ENCODE measurements around the gene CACNG3.

DNA sequence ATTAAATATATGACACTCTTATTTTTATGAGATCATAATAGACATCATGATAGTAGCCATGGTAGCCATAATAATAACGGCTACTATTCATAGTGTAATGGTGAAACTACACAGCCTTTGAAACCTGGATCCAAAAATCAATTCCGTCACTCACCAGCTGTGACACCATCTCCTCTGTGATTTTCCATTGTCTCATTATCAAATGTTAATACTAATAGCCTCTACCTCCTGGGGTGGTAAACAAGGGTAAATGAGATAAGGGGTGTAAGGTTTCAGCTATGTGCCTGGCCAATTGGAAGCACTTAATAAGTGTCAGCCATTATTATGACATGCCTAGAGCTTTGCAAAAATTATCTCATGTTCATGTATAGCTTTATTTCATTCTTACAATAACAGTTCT is 88.6 kb downstream of the CACNG3 start:
- TF ChIP-seq CEBPB (IDR thresholded peaks at IDR 0.05; ENCODE audit: low read depth, low read length) (no peak), POLR2A (IDR thresholded peaks at IDR 0.05; ENCODE audit: low read depth, low read length) (no peak), RAD21 (IDR thresholded peaks at IDR 0.05; ENCODE audit: low read length) (no peak), CHD1 (IDR thresholded peaks at IDR 0.05; ENCODE audit: low read depth, low read length) (no peak), MXI1 (IDR thresholded peaks at IDR 0.05; ENCODE audit: borderline replicate concordance, low read depth, low read length) (no peak), MAFK (IDR thresholded peaks at IDR 0.05; ENCODE audit: low read depth, low read length) (no peak)
- TF ChIP-seq, protein P1, sequence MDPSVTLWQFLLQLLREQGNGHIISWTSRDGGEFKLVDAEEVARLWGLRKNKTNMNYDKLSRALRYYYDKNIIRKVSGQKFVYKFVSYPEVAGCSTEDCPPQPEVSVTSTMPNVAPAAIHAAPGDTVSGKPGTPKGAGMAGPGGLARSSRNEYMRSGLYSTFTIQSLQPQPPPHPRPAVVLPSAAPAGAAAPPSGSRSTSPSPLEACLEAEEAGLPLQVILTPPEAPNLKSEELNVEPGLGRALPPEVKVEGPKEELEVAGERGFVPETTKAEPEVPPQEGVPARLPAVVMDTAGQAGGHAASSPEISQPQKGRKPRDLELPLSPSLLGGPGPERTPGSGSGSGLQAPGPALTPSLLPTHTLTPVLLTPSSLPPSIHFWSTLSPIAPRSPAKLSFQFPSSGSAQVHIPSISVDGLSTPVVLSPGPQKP (IDR thresholded peaks at IDR 0.05; ENCODE audit: borderline replicate concordance, low read depth, low read length): no peak
- TF ChIP-seq, protein P2, sequence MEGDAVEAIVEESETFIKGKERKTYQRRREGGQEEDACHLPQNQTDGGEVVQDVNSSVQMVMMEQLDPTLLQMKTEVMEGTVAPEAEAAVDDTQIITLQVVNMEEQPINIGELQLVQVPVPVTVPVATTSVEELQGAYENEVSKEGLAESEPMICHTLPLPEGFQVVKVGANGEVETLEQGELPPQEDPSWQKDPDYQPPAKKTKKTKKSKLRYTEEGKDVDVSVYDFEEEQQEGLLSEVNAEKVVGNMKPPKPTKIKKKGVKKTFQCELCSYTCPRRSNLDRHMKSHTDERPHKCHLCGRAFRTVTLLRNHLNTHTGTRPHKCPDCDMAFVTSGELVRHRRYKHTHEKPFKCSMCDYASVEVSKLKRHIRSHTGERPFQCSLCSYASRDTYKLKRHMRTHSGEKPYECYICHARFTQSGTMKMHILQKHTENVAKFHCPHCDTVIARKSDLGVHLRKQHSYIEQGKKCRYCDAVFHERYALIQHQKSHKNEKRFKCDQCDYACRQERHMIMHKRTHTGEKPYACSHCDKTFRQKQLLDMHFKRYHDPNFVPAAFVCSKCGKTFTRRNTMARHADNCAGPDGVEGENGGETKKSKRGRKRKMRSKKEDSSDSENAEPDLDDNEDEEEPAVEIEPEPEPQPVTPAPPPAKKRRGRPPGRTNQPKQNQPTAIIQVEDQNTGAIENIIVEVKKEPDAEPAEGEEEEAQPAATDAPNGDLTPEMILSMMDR (conservative IDR thresholded peaks at IDR 0.05; ENCODE audit: low read depth, low read length): no peak
- TF ChIP-seq, protein P3, sequence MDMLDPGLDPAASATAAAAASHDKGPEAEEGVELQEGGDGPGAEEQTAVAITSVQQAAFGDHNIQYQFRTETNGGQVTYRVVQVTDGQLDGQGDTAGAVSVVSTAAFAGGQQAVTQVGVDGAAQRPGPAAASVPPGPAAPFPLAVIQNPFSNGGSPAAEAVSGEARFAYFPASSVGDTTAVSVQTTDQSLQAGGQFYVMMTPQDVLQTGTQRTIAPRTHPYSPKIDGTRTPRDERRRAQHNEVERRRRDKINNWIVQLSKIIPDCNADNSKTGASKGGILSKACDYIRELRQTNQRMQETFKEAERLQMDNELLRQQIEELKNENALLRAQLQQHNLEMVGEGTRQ (IDR thresholded peaks at IDR 0.05; ENCODE audit: low read depth, low read length): no peak
